ENCODE results near the gene RNF157.
A peak's percentile ranks its signal among the peaks of the same experiment; 100 is the strongest.
"Not testable (repeated sequence)": the region's sequence is repeated elsewhere in the genome, so short reads cannot be mapped to it uniquely, and the experiment has no call there.

The RNF157 gene

GRCh38 chr17:76232342-76232741 lies 8.0 kb downstream of the RNF157 start:
- peak; percentile 90 for DNase-seq

GRCh38 chr17:76226749-76227148 lies 13.5 kb downstream of the RNF157 start:
- DNase-seq, result not testable (repeated sequence)

GRCh38 chr17:76225373-76226086 lies 14.8 kb downstream of the RNF157 start:
- not testable (repeated sequence) for DNase-seq

GRCh38 chr17:76223802-76224201 lies 16.5 kb downstream of the RNF157 start:
- DNase-seq, result no peak

GRCh38 chr17:76219670-76220383 lies 20.5 kb downstream of the RNF157 start:
- DNase-seq, result no peak

GRCh38 chr17:76217081-76217480 lies 23.2 kb downstream of the RNF157 start:
- DNase-seq, result no peak

- no peak for DNase-seq
Observed at GRCh38 chr17:76213491-76213890, 26.8 kb downstream of the RNF157 start.

GRCh38 chr17:76208120-76208519 lies 32.2 kb downstream of the RNF157 start:
- DNase-seq, result no peak

- DNase-seq, result no peak
Observed at GRCh38 chr17:76207275-76208059, 32.8 kb downstream of the RNF157 start.

GRCh38 chr17:76205542-76206144 lies 34.6 kb downstream of the RNF157 start:
- not testable (repeated sequence) for DNase-seq

- DNase-seq, result peak; percentile 79
Observed at GRCh38 chr17:76204277-76204676, 36.0 kb downstream of the RNF157 start.

- no peak for DNase-seq
Observed at GRCh38 chr17:76200354-76200753, 39.9 kb downstream of the RNF157 start.

GRCh38 chr17:76199469-76199868 lies 40.8 kb downstream of the RNF157 start:
- DNase-seq, result no peak

- DNase-seq, result no peak
Observed at GRCh38 chr17:76198702-76199101, 41.6 kb downstream of the RNF157 start.

- DNase-seq, result no peak
Observed at GRCh38 chr17:76197911-76198310, 42.4 kb downstream of the RNF157 start.

GRCh38 chr17:76196675-76197074 lies 43.6 kb downstream of the RNF157 start:
- DNase-seq, result no peak

GRCh38 chr17:76195281-76196096 lies 44.8 kb downstream of the RNF157 start:
- DNase-seq, result no peak

- no peak for DNase-seq
Observed at GRCh38 chr17:76193591-76193990, 46.7 kb downstream of the RNF157 start.

- no peak for DNase-seq
Observed at GRCh38 chr17:76191896-76192295, 48.4 kb downstream of the RNF157 start.

GRCh38 chr17:76189741-76190140 lies 50.6 kb downstream of the RNF157 start:
- no peak for DNase-seq

GRCh38 chr17:76189247-76189646 lies 51.0 kb downstream of the RNF157 start:
- DNase-seq, result no peak

Measured in fibroblast of upper back skin (primary cell).